ENCODE results near the gene AJAP1. TPM values are rescaled to one million over a fixed set of nuclear protein-coding genes. Genes with fewer than 3 reads are reported as not detected.

AJAP1 gene
- total and polyA plus RNA-seq, 2 donors (not counting 1 experiment from before 2014, with no cell fraction given): not detected

DNA sequence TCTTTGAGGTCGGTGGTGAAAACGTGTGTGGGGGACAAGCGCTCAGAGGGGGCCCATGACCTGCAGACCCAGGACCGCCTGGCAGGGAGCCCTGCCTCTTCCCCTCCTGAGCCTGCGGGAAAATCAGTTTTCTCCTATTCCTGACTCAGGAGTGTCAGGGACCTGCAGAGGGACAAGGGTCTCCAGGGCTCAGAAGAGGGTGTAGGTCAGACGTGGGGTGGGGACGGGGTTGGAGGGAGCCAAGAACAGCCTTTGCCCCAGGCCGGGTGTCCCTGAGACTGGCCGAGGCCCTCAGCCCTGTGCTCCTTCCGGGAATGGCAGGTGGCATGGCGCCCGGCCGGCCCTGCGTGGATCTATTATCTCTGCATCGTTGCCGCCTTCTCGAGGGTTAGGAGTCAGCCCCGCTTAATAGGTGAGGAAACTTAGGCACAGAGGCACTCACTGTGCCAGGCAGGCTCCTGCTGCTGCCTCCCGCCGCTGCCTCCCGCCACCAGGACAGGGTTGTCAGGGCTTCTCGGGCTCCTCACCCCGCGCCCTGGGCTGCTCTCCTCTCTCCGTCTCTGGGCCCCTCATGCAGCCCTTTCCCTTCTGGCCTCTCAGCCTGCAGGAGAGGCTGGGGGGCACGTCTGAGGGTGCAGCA is 37.5 kb downstream of the AJAP1 start:
- Histone ChIP-seq H3K79me2 (ENCODE audit: control insufficient read depth, insufficient read depth, low read length) (no peaks in the 10 kb centered on the region), H4K20me1 (ENCODE audit: control insufficient read depth, insufficient read depth, low read length, poor library complexity, severe bottlenecking) (no peaks in the 10 kb centered on the region), H3K4me3 (ENCODE audit: control extremely low read depth in 1 of 5, extremely low read depth in 1 of 5, insufficient read depth in 1 of 5, low read depth in 2 of 5, low read length in 4 of 5) (no peak overlapping the region), H3K36me3 (replicated peaks in 1 of 2; ENCODE audit: control extremely low read depth in 1 of 2, control insufficient read depth in 1 of 2, extremely low read depth in 1 of 2, insufficient read depth in 2 of 2, low read length in 1 of 2) (no peaks in the 10 kb centered on the region), H3K4me1 (ENCODE audit: control insufficient read depth in 2 of 2, insufficient read depth in 2 of 2, low read length in 2 of 2) (no peaks in the 10 kb centered on the region), H3K27me3 (replicated peaks in 1 of 4; ENCODE audit: control extremely low read depth in 1 of 4, control insufficient read depth in 3 of 4, insufficient read depth in 4 of 4, low read length in 3 of 4) (no peaks in the 10 kb centered on the region), H3K9me3 (ENCODE audit: control extremely low read depth in 1 of 3, control insufficient read depth in 2 of 3, insufficient read depth in 1 of 3, low read length in 2 of 3) (peaks cover 0 to 9% (median 0%) of the 10 kb centered on the region in 3 donors), H2AFZ (ENCODE audit: insufficient read depth, low read depth, low read length, poor library complexity, severe bottlenecking) (no peak overlapping the region), H3K4me2 (replicated peaks; ENCODE audit: low read depth, low read length, poor library complexity, severe bottlenecking) (no peak overlapping the region), H3K27ac (ENCODE audit: low read length in 2 of 2) (no peak overlapping the region), H3K9ac (ENCODE audit: low read length) (no peak overlapping the region)
- DNase-seq (no peak), ATAC-seq (ENCODE audit: low read depth) (no peak)
- ChIA-PET POLR2A (no interaction called here), CTCF (no interaction called here)
- Mint-ChIP-seq H3K27me3 (no peaks in the 10 kb centered on the region), H3K4me1 (no peaks in the 10 kb centered on the region), H3K9me3 (ENCODE audit: insufficient read depth) (no peaks in the 10 kb centered on the region), H3K27ac (no peak overlapping the region), H3K4me3 (no peak overlapping the region)
- intact Hi-C loops (cut with micrococcal nuclease): no loop called here
- WGBS (ENCODE audit: insufficient coverage): 90% methylated on average over 25 of the region's 26 CpGs
- TF ChIP-seq, protein P1, sequence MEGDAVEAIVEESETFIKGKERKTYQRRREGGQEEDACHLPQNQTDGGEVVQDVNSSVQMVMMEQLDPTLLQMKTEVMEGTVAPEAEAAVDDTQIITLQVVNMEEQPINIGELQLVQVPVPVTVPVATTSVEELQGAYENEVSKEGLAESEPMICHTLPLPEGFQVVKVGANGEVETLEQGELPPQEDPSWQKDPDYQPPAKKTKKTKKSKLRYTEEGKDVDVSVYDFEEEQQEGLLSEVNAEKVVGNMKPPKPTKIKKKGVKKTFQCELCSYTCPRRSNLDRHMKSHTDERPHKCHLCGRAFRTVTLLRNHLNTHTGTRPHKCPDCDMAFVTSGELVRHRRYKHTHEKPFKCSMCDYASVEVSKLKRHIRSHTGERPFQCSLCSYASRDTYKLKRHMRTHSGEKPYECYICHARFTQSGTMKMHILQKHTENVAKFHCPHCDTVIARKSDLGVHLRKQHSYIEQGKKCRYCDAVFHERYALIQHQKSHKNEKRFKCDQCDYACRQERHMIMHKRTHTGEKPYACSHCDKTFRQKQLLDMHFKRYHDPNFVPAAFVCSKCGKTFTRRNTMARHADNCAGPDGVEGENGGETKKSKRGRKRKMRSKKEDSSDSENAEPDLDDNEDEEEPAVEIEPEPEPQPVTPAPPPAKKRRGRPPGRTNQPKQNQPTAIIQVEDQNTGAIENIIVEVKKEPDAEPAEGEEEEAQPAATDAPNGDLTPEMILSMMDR (IDR thresholded peaks at IDR 0.05): no peak
- no peak for TF ChIP-seq EZH2 (IDR thresholded peaks at IDR 0.05; ENCODE audit: borderline replicate concordance, insufficient read depth, low read depth, low read length, poor library complexity, severe bottlenecking)

DNA sequence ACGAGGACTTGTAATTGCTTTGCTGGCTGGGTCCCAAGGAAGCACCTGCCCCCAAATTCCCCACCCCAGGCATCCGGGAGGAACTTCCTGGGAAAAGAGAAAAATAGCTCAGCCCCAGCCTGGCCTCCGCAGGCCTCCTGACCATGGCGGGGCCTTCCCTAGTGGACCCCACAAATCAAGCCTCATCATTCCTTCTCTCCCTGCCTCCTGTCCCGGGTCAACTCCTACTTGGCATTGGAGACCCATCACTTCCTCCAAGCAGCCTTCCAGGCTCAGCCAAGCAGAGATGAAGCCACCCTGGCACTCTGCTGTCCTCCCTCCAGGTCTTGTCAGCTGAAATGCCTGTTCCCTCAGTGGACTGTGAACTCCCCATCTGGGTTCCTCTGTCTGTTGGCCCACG is 38.0 kb downstream of the AJAP1 start:
- Histone ChIP-seq H3K36me3 (replicated peaks in 1 of 2; ENCODE audit: control extremely low read depth in 1 of 2, control insufficient read depth in 1 of 2, extremely low read depth in 1 of 2, insufficient read depth in 2 of 2, low read length in 1 of 2) (no peaks in the 10 kb centered on the region), H3K9ac (ENCODE audit: low read length) (no peak overlapping the region), H4K20me1 (ENCODE audit: control insufficient read depth, insufficient read depth, low read length, poor library complexity, severe bottlenecking) (no peaks in the 10 kb centered on the region), H3K27me3 (replicated peaks in 1 of 4; ENCODE audit: control extremely low read depth in 1 of 4, control insufficient read depth in 3 of 4, insufficient read depth in 4 of 4, low read length in 3 of 4) (no peaks in the 10 kb centered on the region), H3K4me1 (ENCODE audit: control insufficient read depth in 2 of 2, insufficient read depth in 2 of 2, low read length in 2 of 2) (no peaks in the 10 kb centered on the region), H3K79me2 (ENCODE audit: control insufficient read depth, insufficient read depth, low read length) (no peaks in the 10 kb centered on the region), H3K27ac (ENCODE audit: low read length in 2 of 2) (no peak overlapping the region), H3K9me3 (ENCODE audit: control extremely low read depth in 1 of 3, control insufficient read depth in 2 of 3, insufficient read depth in 1 of 3, low read length in 2 of 3) (peaks cover 0 to 10% (median 0%) of the 10 kb centered on the region in 3 donors), H3K4me3 (ENCODE audit: control extremely low read depth in 1 of 5, extremely low read depth in 1 of 5, insufficient read depth in 1 of 5, low read depth in 2 of 5, low read length in 4 of 5) (no peak overlapping the region), H2AFZ (ENCODE audit: insufficient read depth, low read depth, low read length, poor library complexity, severe bottlenecking) (no peak overlapping the region), H3K4me2 (replicated peaks; ENCODE audit: low read depth, low read length, poor library complexity, severe bottlenecking) (no peak overlapping the region)
- ChIA-PET CTCF (no interaction called here), POLR2A (no interaction called here)
- WGBS (ENCODE audit: insufficient coverage): 66% methylated on average over 6 of the region's 6 CpGs
- DNase-seq (no peak), ATAC-seq (ENCODE audit: low read depth) (no peak)
- TF ChIP-seq, protein P1 (IDR thresholded peaks at IDR 0.05): no peak
- TF ChIP-seq EZH2 (IDR thresholded peaks at IDR 0.05; ENCODE audit: borderline replicate concordance, insufficient read depth, low read depth, low read length, poor library complexity, severe bottlenecking): no peak
- Mint-ChIP-seq H3K9me3 (ENCODE audit: insufficient read depth) (no peaks in the 10 kb centered on the region), H3K27me3 (no peaks in the 10 kb centered on the region), H3K4me3 (no peak overlapping the region), H3K4me1 (no peaks in the 10 kb centered on the region), H3K27ac (no peak overlapping the region)
- intact Hi-C loops (cut with micrococcal nuclease): no loop called here

Measured in B cell (primary cell).